Liver (tissue), 3 donors: ENCODE results near the gene GIT2.

Source experiments
- EGR1 ChIP-seq, 2 donors: IDR thresholded peaks; 2 replicates each; pipeline ENCODE4 v1.6.1; 2016 to 2018; ENCODE audit warnings: antibody characterized with exemption in 2 of 2, low read depth in 2 of 2
- FOXA1 ChIP-seq: IDR thresholded peaks from 2 replicates; pipeline ENCODE4 v1.6.1; 2016; ENCODE audit warnings: antibody characterized with exemption
- JUND ChIP-seq, 2 donors: IDR thresholded peaks; 2 replicates each; pipeline ENCODE4 v1.6.1; 2016; ENCODE audit warnings: antibody characterized with exemption in 2 of 2
- RAD21 ChIP-seq, 2 donors: IDR thresholded peaks; 2 replicates each; pipeline ENCODE4 v1.6.1; 2016; ENCODE audit warnings: antibody characterized with exemption in 2 of 2, mild to moderate bottlenecking in 2 of 2
- TAF1 ChIP-seq: conservative IDR thresholded peaks from 2 replicates; pipeline ENCODE4 v1.6.1; 2016; ENCODE audit warnings: antibody characterized with exemption, mild to moderate bottlenecking
- TF ChIP-seq, protein P1 (sequence below): fragments of 150-350 bp; IDR thresholded peaks from 2 replicates; pipeline ENCODE4 v1.5.1; 2017; ENCODE audit warnings: improper control_type of control experiment, low read depth, low read length; ENCODE audit not compliant: missing input control
- TF ChIP-seq, protein P2 (sequence below): IDR thresholded peaks from 2 replicates; pipeline ENCODE4 v1.6.1; 2016; ENCODE audit warnings: antibody characterized with exemption, mild to moderate bottlenecking
- TF ChIP-seq, protein P3 (sequence below): IDR thresholded peaks from 2 replicates; pipeline ENCODE4 v1.6.1; 2016; ENCODE audit warnings: antibody characterized with exemption
- TF ChIP-seq, protein P4 (sequence below): IDR thresholded peaks from 2 replicates; pipeline ENCODE4 v1.6.1; 2016; ENCODE audit warnings: antibody characterized with exemption
- donor health status: healthy.
- donor health status: healthy.

DNA sequence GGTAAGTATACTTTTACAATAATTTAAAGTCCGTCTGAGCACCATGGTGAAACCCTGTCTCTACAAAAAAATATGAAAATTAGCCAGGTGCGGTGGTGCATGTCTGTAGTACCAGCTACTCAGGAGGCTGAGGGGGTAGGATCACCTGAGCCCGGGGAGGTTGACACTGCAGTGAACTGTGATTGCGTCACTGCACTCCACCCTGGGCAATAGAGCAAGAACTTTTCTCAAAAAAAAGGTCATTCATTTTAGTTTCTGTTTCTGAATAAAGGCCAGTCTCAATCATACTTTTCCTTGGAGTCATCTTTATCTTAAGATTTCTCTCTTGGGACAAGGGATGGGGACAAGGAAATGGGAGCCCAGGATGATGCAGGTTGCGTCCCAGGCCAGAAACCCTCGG lies 16.0 kb upstream of the GIT2 start:
- TF ChIP-seq EGR1 (IDR thresholded peaks at IDR 0.05; ENCODE audit: low read depth in 2 of 2) = no peak
- peak; percentile 20 to 32 for TF ChIP-seq RAD21 (IDR thresholded peaks at IDR 0.05)
- TF ChIP-seq, protein P1, sequence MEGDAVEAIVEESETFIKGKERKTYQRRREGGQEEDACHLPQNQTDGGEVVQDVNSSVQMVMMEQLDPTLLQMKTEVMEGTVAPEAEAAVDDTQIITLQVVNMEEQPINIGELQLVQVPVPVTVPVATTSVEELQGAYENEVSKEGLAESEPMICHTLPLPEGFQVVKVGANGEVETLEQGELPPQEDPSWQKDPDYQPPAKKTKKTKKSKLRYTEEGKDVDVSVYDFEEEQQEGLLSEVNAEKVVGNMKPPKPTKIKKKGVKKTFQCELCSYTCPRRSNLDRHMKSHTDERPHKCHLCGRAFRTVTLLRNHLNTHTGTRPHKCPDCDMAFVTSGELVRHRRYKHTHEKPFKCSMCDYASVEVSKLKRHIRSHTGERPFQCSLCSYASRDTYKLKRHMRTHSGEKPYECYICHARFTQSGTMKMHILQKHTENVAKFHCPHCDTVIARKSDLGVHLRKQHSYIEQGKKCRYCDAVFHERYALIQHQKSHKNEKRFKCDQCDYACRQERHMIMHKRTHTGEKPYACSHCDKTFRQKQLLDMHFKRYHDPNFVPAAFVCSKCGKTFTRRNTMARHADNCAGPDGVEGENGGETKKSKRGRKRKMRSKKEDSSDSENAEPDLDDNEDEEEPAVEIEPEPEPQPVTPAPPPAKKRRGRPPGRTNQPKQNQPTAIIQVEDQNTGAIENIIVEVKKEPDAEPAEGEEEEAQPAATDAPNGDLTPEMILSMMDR = no peak
- peak; percentile 19 to 73 for TF ChIP-seq JUND (IDR thresholded peaks at IDR 0.05)
- TF ChIP-seq TAF1 = no peak
- TF ChIP-seq FOXA1 = peak; percentile 28
- TF ChIP-seq, protein P2, sequence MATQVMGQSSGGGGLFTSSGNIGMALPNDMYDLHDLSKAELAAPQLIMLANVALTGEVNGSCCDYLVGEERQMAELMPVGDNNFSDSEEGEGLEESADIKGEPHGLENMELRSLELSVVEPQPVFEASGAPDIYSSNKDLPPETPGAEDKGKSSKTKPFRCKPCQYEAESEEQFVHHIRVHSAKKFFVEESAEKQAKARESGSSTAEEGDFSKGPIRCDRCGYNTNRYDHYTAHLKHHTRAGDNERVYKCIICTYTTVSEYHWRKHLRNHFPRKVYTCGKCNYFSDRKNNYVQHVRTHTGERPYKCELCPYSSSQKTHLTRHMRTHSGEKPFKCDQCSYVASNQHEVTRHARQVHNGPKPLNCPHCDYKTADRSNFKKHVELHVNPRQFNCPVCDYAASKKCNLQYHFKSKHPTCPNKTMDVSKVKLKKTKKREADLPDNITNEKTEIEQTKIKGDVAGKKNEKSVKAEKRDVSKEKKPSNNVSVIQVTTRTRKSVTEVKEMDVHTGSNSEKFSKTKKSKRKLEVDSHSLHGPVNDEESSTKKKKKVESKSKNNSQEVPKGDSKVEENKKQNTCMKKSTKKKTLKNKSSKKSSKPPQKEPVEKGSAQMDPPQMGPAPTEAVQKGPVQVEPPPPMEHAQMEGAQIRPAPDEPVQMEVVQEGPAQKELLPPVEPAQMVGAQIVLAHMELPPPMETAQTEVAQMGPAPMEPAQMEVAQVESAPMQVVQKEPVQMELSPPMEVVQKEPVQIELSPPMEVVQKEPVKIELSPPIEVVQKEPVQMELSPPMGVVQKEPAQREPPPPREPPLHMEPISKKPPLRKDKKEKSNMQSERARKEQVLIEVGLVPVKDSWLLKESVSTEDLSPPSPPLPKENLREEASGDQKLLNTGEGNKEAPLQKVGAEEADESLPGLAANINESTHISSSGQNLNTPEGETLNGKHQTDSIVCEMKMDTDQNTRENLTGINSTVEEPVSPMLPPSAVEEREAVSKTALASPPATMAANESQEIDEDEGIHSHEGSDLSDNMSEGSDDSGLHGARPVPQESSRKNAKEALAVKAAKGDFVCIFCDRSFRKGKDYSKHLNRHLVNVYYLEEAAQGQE = peak; percentile 35
- TF ChIP-seq, protein P3, sequence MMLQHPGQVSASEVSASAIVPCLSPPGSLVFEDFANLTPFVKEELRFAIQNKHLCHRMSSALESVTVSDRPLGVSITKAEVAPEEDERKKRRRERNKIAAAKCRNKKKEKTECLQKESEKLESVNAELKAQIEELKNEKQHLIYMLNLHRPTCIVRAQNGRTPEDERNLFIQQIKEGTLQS = peak; percentile 80
- TF ChIP-seq, protein P4, sequence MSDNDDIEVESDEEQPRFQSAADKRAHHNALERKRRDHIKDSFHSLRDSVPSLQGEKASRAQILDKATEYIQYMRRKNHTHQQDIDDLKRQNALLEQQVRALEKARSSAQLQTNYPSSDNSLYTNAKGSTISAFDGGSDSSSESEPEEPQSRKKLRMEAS = no peak
